GM19324 (cell line): ENCODE measurements around the gene THAP10.
A peak's percentile ranks its signal among the peaks of the same experiment; 100 is the strongest.
"Not testable (repeated sequence)": the region's sequence is repeated elsewhere in the genome, so short reads cannot be mapped to it uniquely, and the experiment has no call there.

Source experiments
- ATAC-seq: cut with Tn5 transposase; IDR thresholded peaks from one replicate; pipeline ENCODE4 v1.9.1; 2021; ENCODE audit warnings: mild to moderate bottlenecking, moderate library complexity; ENCODE audit not compliant: unreplicated experiment, low FRiP score

The THAP10 gene

GRCh38 chr15:70892002-70892911 lies at the start of gene THAP10, which contains the start of gene LRRC49:
THAP10 (minus strand) TSS chr15:70892433; CDS start chr15:70892272, 161 bp downstream.
LRRC49 (plus strand) TSS chr15:70892826; CDS start chr15:70892895, 69 bp downstream.
- peak; percentile 72 for ATAC-seq

GRCh38 chr15:70936326-70936725 lies 44.1 kb upstream of the THAP10 start:
- ATAC-seq = no peak

GRCh38 chr15:70935631-70936030 lies 43.4 kb upstream of the THAP10 start:
- ATAC-seq = no peak

GRCh38 chr15:70933411-70933810 lies 41.2 kb upstream of the THAP10 start:
- no peak for ATAC-seq

- no peak for ATAC-seq
Measured at GRCh38 chr15:70932397-70932796, 40.2 kb upstream of the THAP10 start.

GRCh38 chr15:70931821-70932220 lies 39.6 kb upstream of the THAP10 start:
- ATAC-seq = no peak

- not testable (repeated sequence) for ATAC-seq
Measured at GRCh38 chr15:70926914-70927313, 34.7 kb upstream of the THAP10 start.

GRCh38 chr15:70923311-70924080 lies 31.3 kb upstream of the THAP10 start:
- no peak for ATAC-seq

- no peak for ATAC-seq
Measured at GRCh38 chr15:70922119-70922518, 29.9 kb upstream of the THAP10 start.

- no peak for ATAC-seq
Measured at GRCh38 chr15:70920981-70921696, 28.9 kb upstream of the THAP10 start.

- no peak for ATAC-seq
Measured at GRCh38 chr15:70917955-70918354, 25.7 kb upstream of the THAP10 start.

GRCh38 chr15:70916531-70916930 lies 24.3 kb upstream of the THAP10 start:
- ATAC-seq = no peak

- no peak for ATAC-seq
Measured at GRCh38 chr15:70912187-70912586, 20.0 kb upstream of the THAP10 start.

- ATAC-seq = no peak
Measured at GRCh38 chr15:70910958-70911357, 18.7 kb upstream of the THAP10 start.

GRCh38 chr15:70907784-70908471 lies 15.7 kb upstream of the THAP10 start:
- ATAC-seq = no peak

GRCh38 chr15:70906842-70907241 lies 14.6 kb upstream of the THAP10 start:
- ATAC-seq = no peak

GRCh38 chr15:70902107-70902506 lies 9.9 kb upstream of the THAP10 start:
- no peak for ATAC-seq

GRCh38 chr15:70892912-70893560 lies 803 bp upstream of the THAP10 start:
- peak; percentile 21 for ATAC-seq

- no peak for ATAC-seq
Measured at GRCh38 chr15:70882361-70882760, 9.9 kb downstream of the THAP10 start.

- ATAC-seq = no peak
Measured at GRCh38 chr15:70880781-70881180, 11.5 kb downstream of the THAP10 start.
